ENCODE results near the gene LENG8.

LENG8 gene

DNA sequence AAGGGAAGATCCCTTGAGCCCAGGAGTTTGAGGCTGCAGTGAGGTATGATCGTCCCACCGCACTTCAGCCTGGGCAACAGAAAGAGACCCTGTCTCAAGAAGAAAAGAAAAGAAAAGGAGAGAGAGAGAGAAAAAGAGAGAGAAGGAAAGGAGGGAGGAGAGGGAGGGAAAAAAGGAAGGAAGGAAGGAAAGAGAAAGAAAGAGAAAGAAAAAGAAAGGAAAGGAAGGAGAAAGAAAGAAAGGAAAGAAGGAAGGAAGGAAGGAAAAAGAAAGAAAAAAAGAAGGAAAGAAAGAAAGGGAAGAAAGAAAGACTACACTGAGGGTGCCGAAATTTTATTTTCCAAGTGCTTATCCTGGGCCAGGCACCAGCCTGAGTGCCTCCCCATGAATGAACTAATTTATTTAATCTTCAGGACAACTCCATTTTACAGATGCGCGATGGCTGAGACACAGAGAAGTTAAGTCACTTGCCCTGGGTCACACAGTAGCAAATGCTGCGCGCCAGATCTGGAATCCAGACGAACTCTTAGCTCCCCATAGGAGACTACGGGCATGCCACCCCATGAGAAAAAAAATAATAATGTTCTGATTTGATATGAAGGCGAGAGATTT is 21.4 kb downstream of the LENG8 start:
- peak overlapping the region; percentile 67 for H3K27ac ChIP-seq
- DNase-seq (ENCODE audit: low spot score) = no peak
- ChIA-PET CTCF (no interaction called here), POLR2A (ENCODE audit: low non-redundant PET) (no interaction called here)
- TF ChIP-seq, protein P1, sequence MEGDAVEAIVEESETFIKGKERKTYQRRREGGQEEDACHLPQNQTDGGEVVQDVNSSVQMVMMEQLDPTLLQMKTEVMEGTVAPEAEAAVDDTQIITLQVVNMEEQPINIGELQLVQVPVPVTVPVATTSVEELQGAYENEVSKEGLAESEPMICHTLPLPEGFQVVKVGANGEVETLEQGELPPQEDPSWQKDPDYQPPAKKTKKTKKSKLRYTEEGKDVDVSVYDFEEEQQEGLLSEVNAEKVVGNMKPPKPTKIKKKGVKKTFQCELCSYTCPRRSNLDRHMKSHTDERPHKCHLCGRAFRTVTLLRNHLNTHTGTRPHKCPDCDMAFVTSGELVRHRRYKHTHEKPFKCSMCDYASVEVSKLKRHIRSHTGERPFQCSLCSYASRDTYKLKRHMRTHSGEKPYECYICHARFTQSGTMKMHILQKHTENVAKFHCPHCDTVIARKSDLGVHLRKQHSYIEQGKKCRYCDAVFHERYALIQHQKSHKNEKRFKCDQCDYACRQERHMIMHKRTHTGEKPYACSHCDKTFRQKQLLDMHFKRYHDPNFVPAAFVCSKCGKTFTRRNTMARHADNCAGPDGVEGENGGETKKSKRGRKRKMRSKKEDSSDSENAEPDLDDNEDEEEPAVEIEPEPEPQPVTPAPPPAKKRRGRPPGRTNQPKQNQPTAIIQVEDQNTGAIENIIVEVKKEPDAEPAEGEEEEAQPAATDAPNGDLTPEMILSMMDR (conservative IDR thresholded peaks at IDR 0.05; ENCODE audit: low read depth) = no peak

DNA sequence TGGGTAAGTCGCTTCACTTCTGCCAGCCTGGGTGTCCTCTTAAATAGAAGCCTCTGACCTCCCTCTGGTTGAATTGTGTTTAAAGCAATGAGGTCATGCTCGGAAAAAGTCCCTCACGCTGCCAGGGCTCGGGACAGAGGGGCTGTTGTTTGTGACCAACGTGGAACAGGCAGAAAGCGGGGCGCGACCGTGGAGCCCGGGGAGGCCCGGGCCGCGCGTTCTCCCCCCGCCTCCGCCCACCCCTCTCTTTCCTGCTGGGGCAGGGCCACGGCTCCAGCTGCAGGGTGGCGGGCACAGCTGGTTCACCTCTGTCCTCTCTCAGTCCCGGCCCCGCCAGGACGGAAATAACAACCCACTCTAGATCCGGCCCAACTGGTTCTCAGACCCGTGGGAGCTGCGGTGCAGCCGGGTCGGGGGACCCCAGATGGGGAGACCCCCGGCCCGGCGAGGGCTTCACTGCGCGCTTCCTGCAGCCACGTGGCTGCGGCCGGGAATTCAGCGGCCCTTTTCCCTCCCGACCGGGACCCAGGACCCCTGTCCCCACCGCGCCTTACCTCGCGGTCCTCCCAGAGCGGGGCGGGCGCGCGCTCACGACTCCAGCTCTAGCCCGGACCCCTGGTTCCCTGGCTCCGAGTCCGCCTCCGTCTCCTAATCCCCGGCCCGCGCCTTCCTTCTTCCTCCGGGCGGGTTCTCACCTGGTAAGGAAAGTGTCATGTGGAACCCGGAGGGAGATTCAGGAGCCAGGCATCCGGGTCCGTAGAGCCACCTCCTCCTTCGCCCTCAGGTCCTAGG is 22.2 kb downstream of the LENG8 start:
- peak overlapping the region; percentile 65 for H3K27ac ChIP-seq
- TF ChIP-seq, protein P1 (conservative IDR thresholded peaks at IDR 0.05; ENCODE audit: low read depth) = no peak
- CTCF ChIA-PET = interaction anchor here (1.0 kb wide), 1 partner anchor 11 kb away, joined by 3 read pairs; no protein-coding TSS in a partner anchor
- POLR2A ChIA-PET (ENCODE audit: low non-redundant PET) = no interaction called here
- DNase-seq (ENCODE audit: low spot score) = peak; percentile 47

DNA sequence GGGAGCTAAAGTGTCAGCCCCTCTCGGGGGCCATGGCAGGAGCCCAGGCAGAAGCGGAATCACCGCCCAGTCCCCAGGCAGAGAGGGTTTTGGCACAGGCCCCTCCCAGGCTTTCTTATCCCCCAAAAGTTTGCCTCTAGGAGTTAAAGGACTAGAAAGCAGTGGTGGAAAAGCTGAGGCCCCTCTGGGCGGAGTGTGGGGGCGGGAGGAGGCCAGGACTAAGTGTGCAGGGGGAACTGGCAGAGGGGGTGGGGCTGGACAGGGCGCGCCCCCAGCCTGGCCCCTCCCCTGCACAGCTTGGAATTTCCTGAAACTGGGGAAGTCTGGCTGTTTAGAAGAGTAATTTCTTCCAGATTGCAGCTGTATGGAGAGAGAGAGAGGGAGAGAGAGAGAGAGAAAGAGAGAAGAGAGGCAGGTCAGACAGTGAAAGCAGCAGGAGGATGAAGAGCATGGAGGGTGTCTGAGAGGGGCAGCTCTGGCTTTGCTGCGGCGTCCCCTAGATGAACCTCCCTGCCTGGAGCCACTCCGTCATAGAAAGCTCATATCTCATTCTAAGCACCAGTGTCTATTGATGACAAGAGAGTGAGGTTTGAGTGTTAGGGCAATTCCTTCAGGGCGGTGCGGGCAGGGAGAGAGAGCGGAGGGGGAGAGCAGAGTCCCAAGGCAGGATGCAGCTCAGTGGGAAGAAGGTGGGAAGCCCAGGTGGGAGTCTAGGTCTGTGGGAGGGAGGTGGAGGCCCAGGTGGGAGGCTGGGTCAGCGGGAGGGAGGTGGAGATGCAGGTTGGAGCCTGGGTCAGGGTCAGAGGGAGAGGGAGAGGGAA is 24.3 kb downstream of the LENG8 start, which contains the start of gene CDC42EP5:
TSS of gene CDC42EP5 (minus strand) at position 226 of the 821 bp plus-strand sequence. CDS start 7,749 bp downstream, outside the sequence.
- no peak for DNase-seq (ENCODE audit: low spot score)
- ChIA-PET POLR2A (ENCODE audit: low non-redundant PET) (interaction anchor here (1.4 kb wide), 1 partner anchor 10 kb away, joined by 4 read pairs; the partner anchor contains the start of gene LENG9), CTCF (interaction anchor here (0.5 to 1.5 kb wide), 5 partner anchors 8 to 949 kb away, joined by 3 to 5 read pairs (median 5); no protein-coding TSS in a partner anchor)
- TF ChIP-seq, protein P1 (conservative IDR thresholded peaks at IDR 0.05; ENCODE audit: low read depth) = no peak
- H3K27ac ChIP-seq = peak within 1 kb of the TSS; percentile 83

DNA sequence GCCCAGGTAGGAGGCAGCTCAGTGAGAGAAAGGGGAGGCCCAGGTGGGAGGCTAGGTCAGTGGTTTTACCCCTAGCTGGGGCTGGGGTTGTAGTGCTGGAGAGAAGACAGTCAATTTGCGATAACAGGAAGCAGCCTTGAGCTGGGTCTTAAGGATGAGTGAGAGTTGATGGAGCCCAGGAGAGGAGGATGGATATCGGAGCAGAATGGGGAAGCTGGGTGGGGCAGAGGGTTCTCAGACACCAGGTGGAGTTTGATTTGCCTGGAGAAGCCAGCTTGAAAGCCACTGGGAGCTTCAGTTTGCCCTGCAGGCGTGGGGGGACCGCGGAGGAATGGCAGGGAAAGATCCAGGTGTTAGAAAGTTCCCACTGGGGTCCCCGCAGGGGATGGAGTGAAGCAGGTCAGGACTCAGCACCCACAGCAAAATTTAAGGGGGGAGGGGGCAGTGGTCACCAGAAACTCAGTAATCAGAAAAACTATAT is 24.9 kb downstream of the LENG8 start:
- CTCF ChIA-PET = interaction anchor here (0.5 to 1.5 kb wide), 4 partner anchors 8 to 949 kb away, joined by 4 to 5 read pairs (median 5); no protein-coding TSS in a partner anchor
- POLR2A ChIA-PET (ENCODE audit: low non-redundant PET) = interaction anchor here (1.4 kb wide), 1 partner anchor 10 kb away, joined by 4 read pairs; the partner anchor contains the start of gene LENG9
- TF ChIP-seq, protein P1 (conservative IDR thresholded peaks at IDR 0.05; ENCODE audit: low read depth) = no peak
- DNase-seq (ENCODE audit: low spot score) = no peak
- H3K27ac ChIP-seq = peak overlapping the region; percentile 83

DNA sequence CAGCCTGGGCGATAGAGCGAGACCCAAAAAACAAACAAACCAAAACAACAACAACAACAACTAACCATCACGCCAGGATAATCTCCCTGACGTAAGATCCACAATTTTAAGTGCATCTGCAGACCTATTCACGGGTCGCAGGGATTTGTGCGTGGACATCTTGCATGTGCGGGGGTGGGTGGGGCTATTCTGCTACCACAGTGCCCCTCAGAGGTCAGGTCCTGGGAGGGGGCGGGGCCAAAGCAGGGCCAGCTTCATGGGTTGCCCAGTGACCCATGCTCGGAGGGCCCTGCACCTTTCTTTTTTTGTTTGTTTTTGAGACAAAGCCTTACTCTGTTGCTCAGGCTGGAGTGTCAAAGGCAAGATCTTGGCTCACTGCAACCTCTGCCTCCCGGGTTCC is 26.7 kb downstream of the LENG8 start:
- no peak overlapping the region for H3K27ac ChIP-seq
- CTCF ChIA-PET = no interaction called here
- no peak for DNase-seq (ENCODE audit: low spot score)
- TF ChIP-seq, protein P1 (conservative IDR thresholded peaks at IDR 0.05; ENCODE audit: low read depth) = no peak
- POLR2A ChIA-PET (ENCODE audit: low non-redundant PET) = no interaction called here

DNA sequence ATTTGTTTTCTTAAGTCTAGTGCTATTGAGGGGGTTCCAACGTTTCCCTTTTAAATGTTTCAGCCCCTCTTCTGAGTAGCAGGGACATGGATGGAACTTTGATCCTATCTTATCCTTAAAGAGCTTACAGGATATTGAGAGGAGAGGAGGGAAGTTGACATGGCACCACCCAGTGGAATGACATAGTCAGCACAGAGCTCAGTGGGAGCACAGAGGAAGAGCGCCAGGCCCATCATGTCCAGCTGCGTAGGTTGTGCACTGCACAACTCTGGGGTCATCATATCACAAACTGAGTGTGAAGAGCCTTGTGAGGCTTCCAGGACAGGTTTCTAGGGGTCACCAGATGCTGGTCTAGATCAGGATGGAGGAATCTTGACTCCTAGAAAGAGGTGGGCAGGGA is 28.7 kb downstream of the LENG8 start:
- CTCF ChIA-PET = interaction anchor here (0.7 kb wide), 1 partner anchor 15 kb away, joined by 3 read pairs; no protein-coding TSS in a partner anchor
- POLR2A ChIA-PET (ENCODE audit: low non-redundant PET) = no interaction called here
- TF ChIP-seq, protein P1 (conservative IDR thresholded peaks at IDR 0.05; ENCODE audit: low read depth) = no peak
- DNase-seq (ENCODE audit: low spot score) = no peak
- no peak overlapping the region for H3K27ac ChIP-seq

All from RWPE1 (cell line).